ENCODE data around the gene MID1IP1.
A peak's percentile ranks its signal among the peaks of the same experiment; 100 is the strongest.

MID1IP1 gene

DNA sequence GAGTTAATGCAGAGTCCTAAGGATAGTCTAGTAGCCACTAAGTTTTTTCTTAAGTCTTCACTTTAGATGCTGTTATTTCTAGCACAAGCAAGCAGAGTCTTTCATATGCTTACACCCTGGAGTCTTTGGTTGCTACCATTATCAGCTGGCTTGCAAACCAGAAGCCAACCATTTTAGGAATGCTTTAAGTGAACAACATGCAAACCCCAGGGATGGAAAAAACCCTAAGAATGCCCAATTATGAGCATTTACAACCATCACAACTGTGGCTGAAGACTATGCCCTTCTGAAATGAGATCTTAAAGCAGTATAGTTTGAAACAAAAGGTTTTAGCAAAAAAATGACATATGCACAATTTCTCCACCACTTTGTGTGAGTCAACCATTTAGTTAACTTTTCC, 6.6 kb downstream of the MID1IP1 start:
- TF ChIP-seq POLR2A (IDR thresholded peaks at IDR 0.05; ENCODE audit: extremely low read depth, insufficient read length), result no peak
- TF ChIP-seq, protein P1, sequence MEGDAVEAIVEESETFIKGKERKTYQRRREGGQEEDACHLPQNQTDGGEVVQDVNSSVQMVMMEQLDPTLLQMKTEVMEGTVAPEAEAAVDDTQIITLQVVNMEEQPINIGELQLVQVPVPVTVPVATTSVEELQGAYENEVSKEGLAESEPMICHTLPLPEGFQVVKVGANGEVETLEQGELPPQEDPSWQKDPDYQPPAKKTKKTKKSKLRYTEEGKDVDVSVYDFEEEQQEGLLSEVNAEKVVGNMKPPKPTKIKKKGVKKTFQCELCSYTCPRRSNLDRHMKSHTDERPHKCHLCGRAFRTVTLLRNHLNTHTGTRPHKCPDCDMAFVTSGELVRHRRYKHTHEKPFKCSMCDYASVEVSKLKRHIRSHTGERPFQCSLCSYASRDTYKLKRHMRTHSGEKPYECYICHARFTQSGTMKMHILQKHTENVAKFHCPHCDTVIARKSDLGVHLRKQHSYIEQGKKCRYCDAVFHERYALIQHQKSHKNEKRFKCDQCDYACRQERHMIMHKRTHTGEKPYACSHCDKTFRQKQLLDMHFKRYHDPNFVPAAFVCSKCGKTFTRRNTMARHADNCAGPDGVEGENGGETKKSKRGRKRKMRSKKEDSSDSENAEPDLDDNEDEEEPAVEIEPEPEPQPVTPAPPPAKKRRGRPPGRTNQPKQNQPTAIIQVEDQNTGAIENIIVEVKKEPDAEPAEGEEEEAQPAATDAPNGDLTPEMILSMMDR (IDR thresholded peaks at IDR 0.05; ENCODE audit: low read depth, low read length), result no peak
- TF ChIP-seq MYC (IDR thresholded peaks at IDR 0.05; ENCODE audit: low read depth, low read length), result no peak
- TF ChIP-seq, protein P2, sequence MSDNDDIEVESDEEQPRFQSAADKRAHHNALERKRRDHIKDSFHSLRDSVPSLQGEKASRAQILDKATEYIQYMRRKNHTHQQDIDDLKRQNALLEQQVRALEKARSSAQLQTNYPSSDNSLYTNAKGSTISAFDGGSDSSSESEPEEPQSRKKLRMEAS (IDR thresholded peaks at IDR 0.05; ENCODE audit: low read depth, low read length), result no peak
- H3K4me3 ChIP-seq (ENCODE audit: low read depth, low read length), result peak overlapping the region; percentile 72
- DNase-seq (ENCODE audit: low read depth), result peak; percentile 11

DNA sequence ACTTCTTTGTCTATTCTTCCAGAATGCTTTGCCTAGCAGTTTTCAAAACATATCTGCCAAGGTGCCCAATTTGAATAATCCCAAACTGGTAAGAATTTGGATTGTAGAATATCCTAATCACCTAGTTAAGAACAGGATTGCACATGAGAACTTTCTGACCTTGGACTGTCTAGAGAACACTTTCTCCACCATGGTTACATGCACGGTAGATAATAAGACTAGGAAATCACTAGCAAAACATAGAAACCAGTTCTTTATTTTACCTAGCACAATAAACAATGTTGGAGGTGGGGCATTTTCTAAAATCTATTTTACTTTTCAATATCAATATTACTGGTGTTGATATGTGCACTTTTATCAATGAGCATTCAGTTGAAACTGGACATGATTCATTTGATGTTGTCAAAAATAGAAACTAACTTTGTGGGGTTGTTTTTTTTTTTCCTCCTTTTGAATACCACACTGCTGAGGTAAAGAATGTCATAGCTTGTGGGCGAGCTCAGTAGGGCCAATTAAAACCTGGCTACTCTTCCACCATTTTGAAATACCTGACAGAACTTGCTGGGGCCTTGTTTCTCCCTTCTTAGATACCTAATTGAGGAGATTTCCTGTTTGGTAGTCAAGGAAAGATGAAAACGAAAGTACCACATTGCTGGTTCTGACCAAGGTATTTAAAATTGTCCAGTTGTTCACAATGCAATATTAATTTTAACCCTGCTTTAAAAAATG, 10.4 kb downstream of the MID1IP1 start:
- TF ChIP-seq, protein P2 (IDR thresholded peaks at IDR 0.05; ENCODE audit: low read depth, low read length), result no peak
- TF ChIP-seq POLR2A (IDR thresholded peaks at IDR 0.05; ENCODE audit: extremely low read depth, insufficient read length) (no peak), MYC (IDR thresholded peaks at IDR 0.05; ENCODE audit: low read depth, low read length) (no peak)
- TF ChIP-seq, protein P1 (IDR thresholded peaks at IDR 0.05; ENCODE audit: low read depth, low read length), result no peak
- no peak for DNase-seq (ENCODE audit: low read depth)
- H3K4me3 ChIP-seq (ENCODE audit: low read depth, low read length), result no peak overlapping the region

DNA sequence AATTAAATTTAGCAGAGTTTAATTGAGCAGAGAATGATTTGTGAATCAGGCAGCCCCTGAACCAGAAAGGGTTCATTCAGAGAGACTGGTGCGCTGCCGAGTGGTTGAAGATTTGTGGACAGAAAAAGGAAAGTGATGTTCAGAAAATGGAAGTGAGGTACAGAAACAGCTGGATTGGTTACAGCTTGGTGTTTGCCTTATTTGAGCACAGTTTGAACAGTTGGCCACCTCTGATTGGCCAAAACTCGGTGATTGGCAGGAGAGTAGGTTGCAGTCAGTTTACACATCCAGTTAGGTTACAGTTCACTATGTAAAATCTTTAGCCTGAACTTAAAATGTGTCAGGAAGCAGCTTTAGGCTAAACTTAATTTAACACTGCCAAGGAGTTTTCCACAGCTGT, 14.9 kb downstream of the MID1IP1 start:
- TF ChIP-seq MYC (IDR thresholded peaks at IDR 0.05; ENCODE audit: low read depth, low read length) (no peak), POLR2A (IDR thresholded peaks at IDR 0.05; ENCODE audit: extremely low read depth, insufficient read length) (no peak)
- TF ChIP-seq, protein P2 (IDR thresholded peaks at IDR 0.05; ENCODE audit: low read depth, low read length), result no peak
- DNase-seq (ENCODE audit: low read depth), result peak; percentile 9
- H3K4me3 ChIP-seq (ENCODE audit: low read depth, low read length), result no peak overlapping the region

DNA sequence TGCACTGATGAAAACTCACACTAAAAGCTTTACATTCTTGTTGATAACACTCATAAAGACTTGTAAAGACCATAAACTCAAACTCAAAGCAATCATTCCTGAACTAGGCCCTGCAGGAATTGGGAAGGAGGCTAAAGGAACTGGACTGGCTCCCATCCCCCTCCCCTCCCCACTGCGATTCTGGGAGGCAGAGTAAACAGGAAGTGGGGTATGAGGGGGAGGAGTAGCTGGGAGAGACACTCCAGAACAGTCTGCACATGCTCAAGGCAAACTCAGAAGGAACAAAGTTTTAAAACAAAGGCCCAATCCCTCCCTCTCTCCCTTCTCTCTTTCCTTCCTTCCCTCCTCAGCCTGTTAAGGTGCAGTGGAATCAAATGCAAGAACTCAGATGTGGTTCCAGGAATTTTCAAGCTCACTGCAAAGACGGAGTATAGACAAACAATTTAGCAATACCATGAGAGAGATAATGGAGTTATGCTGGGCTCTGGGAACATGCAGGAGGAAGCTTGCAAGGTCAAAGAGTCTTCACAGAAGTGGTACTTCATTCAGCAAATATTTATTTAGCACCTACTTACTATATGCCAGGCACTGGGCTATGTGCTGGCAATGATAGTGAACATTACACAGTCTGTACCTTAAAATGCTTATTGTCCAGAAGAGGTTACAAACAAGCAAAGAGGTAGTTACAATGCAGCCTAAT, 15.9 kb downstream of the MID1IP1 start:
- peak; percentile 71 for DNase-seq (ENCODE audit: low read depth)
- H3K4me3 ChIP-seq (ENCODE audit: low read depth, low read length), result no peak overlapping the region
- TF ChIP-seq, protein P1 (IDR thresholded peaks at IDR 0.05; ENCODE audit: low read depth, low read length), result no peak
- TF ChIP-seq, protein P2 (IDR thresholded peaks at IDR 0.05; ENCODE audit: low read depth, low read length), result no peak; the same call in 1 of the 2 replicates
- TF ChIP-seq MYC (IDR thresholded peaks at IDR 0.05; ENCODE audit: low read depth, low read length) (no peak; the same call in 1 of the 2 replicates), POLR2A (IDR thresholded peaks at IDR 0.05; ENCODE audit: extremely low read depth, insufficient read length) (no peak)

DNA sequence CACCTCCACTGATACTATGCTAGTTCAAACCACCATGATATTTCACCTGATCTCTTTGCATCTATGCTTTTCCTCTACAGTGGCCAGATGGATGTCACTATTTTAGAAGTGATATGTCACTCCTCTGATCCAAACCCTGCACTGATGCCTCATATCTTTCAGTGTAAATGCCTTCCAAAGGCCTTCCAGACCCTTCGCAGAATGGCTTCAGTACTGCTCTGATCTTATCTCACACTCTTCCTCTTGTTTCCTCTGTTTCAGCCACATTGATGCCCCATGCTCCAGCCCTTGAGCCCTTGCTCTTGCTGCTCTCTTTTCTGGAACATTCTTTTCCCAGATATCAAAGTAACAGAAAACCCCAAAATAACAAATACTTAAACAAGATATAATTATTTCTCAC, 17.9 kb downstream of the MID1IP1 start:
- H3K4me3 ChIP-seq (ENCODE audit: low read depth, low read length), result no peak overlapping the region
- TF ChIP-seq, protein P1 (IDR thresholded peaks at IDR 0.05; ENCODE audit: low read depth, low read length), result no peak
- no peak for TF ChIP-seq MYC (IDR thresholded peaks at IDR 0.05; ENCODE audit: low read depth, low read length)
- no peak for TF ChIP-seq POLR2A (IDR thresholded peaks at IDR 0.05; ENCODE audit: extremely low read depth, insufficient read length)
- no peak for DNase-seq (ENCODE audit: low read depth)

DNA sequence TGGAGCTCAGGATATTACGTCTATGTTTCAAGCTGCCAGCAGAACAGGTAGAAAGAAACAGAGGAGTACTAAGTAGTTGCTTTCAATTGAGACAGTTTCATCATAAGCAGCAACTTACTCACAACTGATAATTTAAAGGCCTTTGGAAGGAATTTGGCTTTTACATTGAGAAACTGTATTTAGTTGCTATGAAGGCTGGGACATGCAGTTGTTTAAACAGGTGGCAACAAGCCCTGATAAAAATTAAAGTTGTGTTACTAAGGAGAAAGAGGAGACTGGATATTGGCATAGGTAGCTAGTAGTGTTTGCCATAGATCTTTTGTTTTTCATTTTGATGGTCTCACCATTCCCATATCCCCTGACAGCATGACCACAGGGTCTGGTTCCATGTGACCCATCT, 18.4 kb downstream of the MID1IP1 start:
- TF ChIP-seq, protein P2 (IDR thresholded peaks at IDR 0.05; ENCODE audit: low read depth, low read length), result no peak
- no peak for TF ChIP-seq POLR2A (IDR thresholded peaks at IDR 0.05; ENCODE audit: extremely low read depth, insufficient read length)
- TF ChIP-seq MYC (IDR thresholded peaks at IDR 0.05; ENCODE audit: low read depth, low read length), result no peak
- TF ChIP-seq, protein P1 (IDR thresholded peaks at IDR 0.05; ENCODE audit: low read depth, low read length), result no peak
- H3K4me3 ChIP-seq (ENCODE audit: low read depth, low read length), result no peak overlapping the region
- DNase-seq (ENCODE audit: low read depth), result no peak
